NCI-H2196 treated with DMSO at 0.1 percent for 48 hours (cell line): ENCODE data around the gene COA1.
"Not testable (repeated sequence)": the region's sequence is repeated elsewhere in the genome, so short reads cannot be mapped to it uniquely, and the experiment has no call there.

ENCODE experiments used
- DNase-seq: peaks from one replicate; lab custom pipeline; 2025; ENCODE audit not compliant: unreplicated experiment; lab: John Stamatoyannopoulos, UW

The COA1 gene

DNA sequence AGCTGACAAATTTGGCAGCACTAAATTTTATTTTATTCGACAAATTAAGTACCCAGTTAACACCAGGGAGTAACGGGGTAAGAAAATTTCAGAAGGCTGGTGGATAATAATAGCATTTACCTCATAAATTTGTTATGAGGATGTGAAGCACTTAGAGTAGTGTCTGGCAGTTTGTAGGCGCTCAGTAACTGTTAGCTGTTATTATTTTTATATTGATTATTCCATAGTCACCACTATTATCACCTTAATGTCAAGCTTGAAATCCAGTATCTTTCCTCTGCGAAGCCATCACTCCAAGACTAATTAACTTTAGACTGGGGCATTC, 563 bp upstream of the COA1 start:
- DNase-seq, result no peak

DNA sequence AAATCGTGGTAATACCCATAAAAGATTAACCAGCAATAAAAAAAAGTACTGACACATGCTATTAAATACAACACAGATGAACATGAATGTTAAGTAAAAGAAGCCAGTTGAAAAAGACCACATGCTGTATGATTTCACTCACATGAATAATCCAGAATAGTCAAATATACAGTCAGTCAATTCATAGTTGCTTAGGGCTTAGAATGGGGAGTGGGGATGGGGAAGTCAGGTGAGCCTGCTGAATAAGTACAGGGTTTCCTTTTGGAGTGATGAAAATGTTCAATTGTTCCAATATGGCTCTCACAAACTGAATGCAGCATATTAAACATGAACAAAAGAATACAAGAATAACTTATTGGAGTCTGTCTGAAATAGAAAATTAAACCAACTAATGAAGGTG, 1.8 kb downstream of the COA1 start:
- no peak for DNase-seq

DNA sequence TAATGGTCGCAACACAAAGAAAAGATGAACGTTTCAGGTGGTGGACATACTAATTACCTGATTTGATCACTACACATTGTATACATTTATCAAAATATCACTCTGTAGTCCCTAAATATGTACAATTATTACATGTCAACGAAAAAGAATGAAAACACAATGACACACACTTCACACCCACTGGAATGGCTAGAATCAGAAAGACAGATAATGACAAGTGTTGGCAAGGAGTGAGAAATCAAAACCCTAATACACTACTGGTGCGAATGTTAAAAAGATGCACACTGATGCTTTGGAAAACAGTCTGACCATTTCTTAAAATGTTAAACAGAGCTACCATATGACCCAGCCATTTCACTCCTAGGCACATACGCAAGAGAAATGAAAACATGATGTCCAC, 2.3 kb downstream of the COA1 start:
- no peak for DNase-seq

DNA sequence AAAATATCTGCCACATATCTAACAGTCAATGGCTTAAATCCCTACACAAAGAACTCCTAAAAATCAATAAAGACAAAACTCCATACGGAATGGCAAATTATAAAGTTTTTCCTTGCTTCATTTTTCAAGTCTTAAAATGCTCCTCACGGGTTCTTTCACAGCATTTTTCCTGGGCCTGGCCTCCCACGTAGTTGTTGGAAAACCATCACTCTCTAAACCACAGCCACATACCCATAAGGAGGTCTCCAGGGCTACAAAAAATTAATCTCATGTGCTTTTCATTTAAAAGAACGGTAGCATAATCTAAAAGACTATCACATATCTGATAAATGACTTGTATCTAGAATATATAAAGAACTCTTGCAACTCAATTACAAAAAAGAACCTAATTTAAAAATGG, 2.9 kb downstream of the COA1 start:
- no peak for DNase-seq

DNA sequence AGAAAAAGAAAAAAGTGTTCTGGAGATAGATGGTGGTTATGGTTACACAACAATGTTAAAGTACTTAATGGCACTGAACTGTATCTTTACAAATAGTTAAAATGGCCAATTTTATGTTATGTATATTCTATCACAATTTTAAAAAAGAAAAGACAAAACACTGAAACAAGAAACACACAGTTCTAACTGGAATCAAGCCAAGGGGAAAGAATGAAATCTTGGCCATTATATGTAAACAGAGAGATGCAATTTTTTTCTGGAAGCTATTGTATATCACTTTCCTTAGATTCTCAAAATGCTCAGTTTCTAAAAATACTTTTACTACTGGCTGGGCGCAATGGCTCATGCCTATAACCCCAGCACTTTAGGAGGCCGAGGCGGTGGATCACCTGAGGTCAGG, 4.1 kb downstream of the COA1 start:
- no peak for DNase-seq

DNA sequence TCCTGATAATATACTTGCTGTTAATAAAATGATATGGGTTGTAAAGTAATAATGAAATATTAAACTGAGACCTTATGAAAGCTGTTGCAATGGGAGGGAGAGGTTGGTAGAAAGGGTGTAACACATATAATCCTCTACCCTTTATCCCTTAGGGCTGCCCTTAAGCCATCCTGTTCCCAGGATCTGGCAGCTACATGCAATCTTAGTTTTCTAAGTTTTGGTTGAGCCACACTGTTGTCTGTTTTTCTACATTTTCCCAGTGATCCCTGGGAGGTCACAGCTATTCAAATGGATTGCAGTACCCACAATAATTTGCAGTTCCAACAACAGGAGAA, 6.3 kb downstream of the COA1 start:
- no peak for DNase-seq

DNA sequence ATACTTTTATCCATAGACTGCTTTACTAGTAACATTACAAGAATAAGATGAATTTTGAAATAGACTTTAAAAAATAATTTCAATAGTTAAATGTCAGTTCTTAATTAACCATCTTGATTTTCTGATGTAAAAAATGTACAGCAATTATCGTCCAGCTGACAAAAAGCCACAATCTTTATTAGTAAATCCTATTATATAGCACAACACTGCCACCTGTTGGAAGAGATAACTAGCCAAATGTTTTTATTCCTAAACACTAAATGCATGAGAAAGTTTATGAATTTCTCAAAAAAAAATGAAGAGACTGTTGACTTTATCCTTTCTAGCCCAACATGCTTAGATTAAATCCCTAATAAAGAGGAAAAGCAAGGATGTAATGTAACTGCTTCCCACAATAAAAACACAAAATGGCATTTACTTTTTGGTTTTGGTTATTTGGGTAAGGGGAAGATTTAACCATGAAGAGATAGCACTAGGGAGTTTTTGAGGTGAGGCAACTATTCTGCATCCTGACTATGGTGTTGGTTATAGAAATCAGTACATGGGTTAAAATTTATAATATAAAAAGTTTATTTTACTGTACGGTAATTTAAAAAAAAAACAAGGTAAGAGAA, 8.0 kb downstream of the COA1 start:
- peak; percentile 32 for DNase-seq

DNA sequence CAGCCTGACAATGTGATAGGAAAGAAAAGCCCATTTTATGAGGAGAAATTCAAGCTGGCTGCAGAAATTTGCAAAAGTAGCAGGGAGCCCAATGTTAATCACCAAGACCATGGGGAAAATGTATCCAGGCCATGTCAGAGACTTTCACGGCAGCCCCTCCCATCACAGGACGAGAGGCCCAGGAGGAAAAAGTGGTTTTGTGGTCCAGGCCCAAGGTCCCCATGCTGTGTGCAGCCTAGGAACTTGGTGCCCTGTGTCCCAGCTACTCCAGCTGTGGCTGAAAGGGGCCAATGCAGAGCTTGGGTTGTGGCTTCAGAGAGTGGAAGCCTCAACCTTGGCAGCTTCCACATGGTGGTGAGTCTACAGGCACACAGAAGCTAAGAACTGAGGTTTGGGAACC, 12.7 kb downstream of the COA1 start:
- DNase-seq, result no peak

DNA sequence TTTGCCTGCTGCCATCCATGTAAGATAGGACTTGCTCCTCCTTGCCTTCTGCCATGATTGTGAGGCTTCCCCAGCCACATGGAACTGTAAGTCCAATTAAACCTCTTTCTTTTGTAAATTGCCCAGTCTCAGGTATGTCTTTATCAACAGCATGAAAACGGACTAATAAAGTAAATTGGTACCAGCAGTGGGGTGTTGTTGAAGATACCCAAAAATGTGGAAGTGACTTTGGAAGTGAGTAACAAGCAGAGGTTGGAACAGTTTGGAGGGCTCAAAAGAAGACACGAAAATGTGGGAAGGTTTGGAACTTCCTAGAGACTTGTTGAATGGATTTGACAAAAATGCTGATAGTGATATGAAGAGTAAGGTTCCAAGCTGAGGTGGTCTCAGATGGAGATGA, 13.4 kb downstream of the COA1 start:
- not testable (repeated sequence) for DNase-seq

DNA sequence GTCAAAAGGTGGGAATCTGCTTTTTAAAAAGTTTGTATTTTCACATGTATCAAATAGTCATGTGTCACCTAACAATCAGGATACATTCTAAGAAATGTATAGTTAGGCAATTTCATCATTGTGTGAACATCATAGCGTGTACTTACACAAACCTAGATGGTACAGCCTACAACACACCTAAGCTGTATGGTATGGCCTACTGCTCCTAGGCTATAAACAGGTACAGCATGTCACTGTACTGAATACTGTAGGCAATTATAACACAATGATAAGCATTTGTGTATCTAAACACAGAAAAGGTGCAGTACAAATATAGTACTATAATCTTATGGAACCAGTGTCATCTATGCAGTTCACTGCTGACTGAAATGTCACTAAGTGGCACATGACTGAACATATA, 17.8 kb downstream of the COA1 start:
- no peak for DNase-seq

DNA sequence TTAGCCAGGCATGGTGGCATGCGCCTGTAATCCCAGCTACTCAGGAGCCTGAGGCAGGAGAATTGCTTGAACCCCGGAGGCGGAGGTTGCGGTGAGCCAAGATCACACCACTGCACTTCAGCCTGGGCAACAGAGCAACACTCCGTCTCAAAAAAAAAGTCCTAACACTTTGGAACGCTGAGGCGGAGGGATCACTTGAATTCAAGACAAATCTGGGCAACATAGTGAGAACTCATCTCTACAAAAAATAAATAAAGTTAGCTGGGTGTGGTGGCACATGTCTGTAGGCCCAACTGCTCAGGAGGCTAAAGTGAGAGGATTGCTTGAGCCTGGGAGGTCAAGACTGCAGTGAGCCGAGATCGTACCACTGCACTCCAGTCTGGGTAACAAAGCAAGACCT, 21.3 kb downstream of the COA1 start:
- DNase-seq, result not testable (repeated sequence)

DNA sequence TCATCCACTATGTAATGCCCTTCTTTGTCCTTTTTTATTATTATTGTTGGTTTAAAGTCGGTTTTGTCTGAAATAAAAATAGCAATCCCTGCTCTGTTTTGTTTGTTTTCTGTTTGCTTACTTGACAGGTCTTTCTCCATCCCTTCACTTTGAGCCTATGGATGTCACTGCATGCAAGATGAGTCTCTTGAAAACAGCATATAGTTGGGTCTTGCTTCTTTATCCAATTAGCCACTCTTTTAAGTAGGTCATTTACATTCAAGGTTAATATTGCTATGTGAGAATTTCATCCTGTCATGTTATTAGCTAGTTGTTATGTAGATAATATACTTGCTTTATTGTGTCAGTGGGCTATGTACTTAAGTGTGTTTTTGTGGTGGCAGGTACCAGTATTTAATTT, 25.8 kb downstream of the COA1 start:
- no peak for DNase-seq

DNA sequence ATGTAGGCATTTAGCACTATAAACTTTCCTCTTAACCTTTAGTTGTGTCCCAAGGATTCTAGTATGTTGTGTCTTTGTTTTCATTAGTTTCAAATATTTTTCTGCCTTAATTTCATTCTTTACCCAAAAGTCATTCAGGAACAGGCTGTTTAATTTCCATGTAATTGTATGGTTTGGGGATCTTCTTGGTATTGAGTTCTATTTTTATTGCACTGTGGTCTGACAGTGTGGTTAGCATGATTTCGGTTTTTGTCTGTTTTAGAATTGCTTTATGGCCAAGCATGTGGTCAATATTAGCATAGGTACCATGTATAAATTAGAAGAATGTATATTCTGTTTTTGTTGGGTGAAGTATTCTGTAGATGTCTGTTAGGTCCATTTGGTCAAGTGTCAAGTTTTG, 26.3 kb downstream of the COA1 start:
- no peak for DNase-seq

DNA sequence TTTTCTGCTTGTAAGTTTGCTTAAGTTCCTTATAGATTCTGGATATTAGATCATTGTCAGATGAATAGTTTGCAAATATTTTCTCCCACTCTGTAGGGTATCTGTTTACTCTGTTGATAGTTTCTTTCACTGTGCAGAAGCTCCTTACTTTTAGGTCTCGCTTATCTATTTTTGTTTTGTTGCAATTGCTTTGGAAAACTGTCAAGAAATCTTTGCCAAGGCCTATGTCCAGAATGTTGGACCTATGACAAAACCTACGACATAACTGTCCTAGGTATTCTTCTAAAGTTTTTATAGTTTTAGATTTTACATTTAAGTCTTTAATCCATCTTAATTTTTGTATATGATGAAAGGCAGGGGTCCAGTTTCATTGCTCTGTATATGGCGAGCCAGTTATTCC, 27.4 kb downstream of the COA1 start:
- DNase-seq, result no peak

DNA sequence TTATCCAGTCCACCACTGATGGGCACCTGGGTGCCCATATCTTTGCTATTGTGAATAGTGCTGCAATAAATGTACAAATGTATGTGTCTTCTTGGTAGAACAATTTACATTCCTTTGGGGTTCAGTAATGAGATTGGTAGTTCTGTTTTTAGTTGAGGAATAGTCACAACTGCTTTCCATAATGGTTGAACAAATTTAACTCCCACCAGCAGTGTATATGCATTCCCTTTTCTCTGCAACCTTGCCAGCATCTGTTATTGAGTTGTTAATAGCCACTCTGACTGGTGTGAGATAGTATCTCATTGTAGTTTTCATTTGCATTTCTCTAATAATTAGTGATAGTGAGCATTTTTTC, 27.8 kb downstream of the COA1 start:
- DNase-seq, result no peak

DNA sequence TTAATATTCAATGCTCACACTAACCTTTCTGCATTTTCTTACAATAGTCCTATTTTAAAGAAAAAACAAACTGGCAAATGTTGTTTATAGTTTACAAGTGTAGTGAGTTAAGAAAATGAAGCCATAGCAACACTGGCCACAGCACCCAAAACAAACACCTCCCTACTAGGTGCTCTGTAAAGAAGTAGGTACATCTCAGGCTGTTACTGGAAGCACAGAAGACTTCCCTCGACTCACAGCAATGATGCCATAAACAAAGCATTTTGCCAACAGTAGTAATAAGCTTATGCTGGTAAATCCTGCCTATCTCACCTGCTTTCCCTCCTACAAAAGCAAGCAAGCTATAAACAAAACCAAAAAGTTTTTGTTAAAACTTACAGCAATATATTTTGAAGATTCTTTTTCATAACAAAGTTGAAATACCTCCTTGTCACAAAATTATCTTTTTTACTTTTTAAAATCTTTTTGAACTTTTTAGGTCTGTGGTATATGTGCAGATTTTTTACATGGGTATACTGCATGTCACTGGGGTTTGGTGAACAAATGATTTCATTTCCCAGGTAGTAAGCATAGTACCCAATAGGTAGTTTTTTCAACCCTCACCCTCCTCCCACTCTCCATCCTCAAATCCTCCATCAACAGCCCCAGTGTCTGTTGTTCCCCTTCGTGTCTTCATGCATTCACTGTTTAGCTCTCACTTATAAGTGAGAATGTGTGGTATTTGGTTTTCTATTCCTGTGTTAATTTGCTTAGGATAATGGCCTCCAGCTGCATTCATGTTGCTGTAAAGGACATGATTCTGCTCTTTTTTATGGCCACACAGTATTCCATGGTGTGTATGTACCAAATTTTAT, 28.4 kb downstream of the COA1 start:
- no peak for DNase-seq

DNA sequence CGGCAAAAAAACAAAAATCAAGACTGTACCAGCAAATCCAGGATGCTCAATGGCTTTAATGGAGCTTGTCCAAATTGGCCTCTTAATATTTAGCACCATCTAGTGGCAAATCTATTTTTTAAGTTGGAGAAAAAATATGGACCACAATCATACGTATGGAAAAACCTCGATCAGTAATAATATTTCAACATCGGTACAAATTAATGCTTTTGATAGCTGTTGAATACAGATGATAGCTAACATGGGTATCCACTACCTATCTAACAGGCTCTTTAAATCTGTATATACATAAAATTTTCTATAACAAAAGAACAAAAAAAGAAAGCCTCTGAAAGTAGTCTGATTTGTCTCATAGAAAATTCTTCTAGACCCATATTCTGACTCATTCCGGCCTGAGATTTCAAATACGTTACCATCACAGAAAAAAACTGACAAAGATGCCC, 29.2 kb downstream of the COA1 start:
- DNase-seq, result peak; percentile 31

DNA sequence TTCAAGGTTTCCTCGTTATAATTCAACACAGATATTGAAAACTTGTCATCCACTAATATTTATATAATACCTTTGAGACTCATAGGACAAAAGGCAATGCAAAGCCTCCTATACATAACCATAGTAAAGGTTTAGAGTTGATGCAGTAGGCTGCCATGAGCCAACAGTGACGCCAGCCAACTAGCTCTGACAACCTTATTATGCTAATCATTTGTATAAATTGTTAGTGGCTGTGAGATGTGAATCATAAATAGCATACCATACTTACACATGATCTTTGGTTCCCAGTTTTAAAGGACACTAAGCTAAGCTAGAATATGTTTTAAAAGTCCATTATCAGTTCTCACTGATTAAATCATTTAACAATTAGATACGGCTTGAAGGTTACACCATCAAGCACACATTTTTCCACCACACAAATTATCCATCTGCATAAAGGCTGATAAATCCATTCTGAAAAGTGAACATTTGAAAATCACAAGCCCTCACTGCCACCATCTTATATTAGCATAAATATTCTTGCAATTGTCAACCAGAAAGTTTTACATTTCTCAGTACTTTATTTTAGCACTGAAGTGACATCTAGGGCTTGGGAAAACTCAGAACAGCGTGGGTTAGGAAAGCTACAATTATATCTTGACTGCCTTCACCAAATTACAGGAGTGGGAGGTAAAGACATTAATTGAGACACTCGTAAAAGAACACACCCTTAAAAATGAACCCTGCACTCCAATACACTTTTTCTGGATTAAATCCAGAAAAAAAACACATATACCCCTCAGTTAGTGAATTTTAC, 30.7 kb downstream of the COA1 start:
- DNase-seq, result no peak

DNA sequence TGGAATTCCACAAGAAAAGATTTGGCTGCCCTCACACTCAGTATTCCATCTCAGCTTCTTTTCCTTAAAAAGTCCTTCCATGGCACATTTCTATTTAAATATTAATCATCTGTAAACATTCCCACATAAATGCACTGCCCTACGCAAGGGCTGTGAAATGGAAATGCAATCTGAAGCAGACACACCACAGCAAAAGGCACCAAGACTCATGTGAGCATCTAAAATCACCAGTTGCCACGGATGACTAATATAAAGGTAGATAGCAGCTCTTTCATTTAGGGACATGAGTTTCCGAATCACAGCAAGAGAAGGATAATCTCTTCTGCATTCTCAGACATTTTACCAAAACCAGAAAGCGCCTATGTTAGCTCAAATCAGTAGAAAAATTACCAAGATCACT, 31.6 kb downstream of the COA1 start:
- DNase-seq, result no peak

DNA sequence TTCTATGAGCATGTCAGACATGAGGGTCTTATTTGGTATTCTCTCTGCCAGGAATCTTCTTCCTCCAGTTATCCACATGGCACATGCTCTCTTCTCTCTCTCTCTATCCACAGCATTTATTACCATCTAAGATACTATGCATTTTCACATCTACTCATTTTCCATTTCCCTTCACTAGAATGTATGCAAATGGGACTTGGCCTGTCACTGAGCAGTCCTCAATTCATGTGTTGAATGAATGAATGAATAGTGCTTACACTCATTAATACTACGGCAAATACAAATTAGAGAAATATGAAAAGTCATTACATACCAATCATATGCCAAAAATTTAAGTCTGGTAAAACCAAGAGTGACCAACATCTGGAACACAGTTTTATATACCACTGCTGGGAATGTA, 34.0 kb downstream of the COA1 start:
- DNase-seq, result no peak

DNA sequence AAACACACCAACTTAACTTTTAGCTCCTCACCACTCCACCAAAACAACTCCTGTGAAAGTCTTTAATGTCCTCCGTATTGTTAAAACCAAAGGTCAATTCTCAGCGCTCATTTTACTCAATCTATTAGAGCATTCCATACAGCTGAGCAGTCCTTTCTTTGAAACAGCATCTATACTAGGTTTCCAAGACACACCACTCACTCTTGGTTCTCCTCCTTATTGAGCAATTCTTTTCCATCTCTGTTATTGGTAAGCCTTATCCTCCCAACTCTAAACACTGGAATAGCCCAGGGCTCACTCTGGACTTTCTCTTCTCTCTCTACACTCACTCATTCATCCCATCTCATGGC, 34.9 kb downstream of the COA1 start:
- no peak for DNase-seq

DNA sequence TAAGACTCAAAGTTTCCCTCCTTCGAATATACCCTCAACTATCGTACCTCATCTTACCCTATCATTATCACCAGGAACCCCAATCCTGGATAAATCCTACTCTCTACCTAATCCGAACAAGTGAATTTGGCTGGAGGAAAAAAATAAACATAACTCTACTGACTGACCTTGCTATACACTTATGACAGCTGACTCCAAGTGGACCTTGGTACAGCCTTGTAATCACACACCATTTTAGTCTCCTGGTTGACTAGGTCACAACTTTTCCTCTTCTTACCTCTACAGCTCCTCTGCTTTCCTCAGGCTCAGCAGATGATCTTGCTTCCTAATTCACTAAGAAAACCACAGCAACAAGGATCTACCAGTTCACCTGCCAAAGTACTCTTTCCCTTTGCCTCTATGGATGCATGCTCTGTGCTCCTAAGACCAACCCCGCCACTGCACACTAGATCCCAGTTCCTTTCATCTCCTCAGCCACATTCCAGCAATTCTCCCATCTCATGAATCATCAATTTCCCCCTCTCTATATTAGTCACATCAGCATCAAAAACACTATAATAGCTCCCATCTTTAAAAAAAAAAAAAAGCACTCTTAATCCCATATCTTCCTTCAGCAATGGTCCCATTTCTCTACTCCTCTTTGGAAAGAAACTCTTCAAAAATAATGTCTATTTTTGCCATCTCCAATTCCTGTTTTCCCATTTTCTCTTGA, 35.5 kb downstream of the COA1 start:
- DNase-seq, result no peak
